ENCODE data around the gene PLOD3. TPM values are rescaled to one million over a fixed set of nuclear protein-coding genes. Genes with fewer than 3 reads are reported as not detected.

PLOD3 gene
- polyA plus RNA-seq, 1 donor (not counting 4 experiments of a cell fraction or from before 2014, with no cell fraction given): 31.6 TPM

DNA sequence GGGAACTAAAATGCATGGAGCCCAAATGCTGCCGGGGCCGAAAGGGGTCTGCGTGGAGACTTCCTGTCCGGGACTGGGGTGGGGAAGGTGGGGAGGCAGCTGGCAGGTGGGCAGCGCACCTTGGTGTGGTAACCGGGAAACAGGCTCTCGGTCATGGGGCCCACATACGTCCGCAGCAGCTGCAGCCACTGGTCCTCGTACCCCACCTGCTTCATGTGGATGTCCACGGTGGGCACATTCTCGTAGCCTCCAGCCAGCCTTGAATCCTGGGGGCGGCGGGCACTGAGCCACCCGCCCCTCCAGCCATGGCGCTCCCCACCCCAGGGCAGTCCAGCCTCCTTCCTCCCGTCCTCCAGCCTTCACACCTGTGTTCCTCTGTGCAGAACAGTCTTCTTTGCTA is 9.9 kb downstream of the PLOD3 start:
- Histone ChIP-seq H3K36me3 (ENCODE audit: control insufficient read depth in 2 of 2, extremely low read depth in 1 of 2, insufficient read depth in 2 of 2, low read length in 2 of 2) (peaks cover 11 to 27% of the 10 kb centered on the region in 2 experiments), H2AFZ (ENCODE audit: control insufficient read depth, low read length) (no peak overlapping the region), H3K27ac (ENCODE audit: control insufficient read depth, insufficient read depth, low read length) (no peak overlapping the region), H3K27me3 (ENCODE audit: control insufficient read depth, extremely low read depth, insufficient read depth, low read length) (peaks cover 11% of the 10 kb centered on the region), H3K4me3 (ENCODE audit: control insufficient read depth in 2 of 3, extremely low read depth in 1 of 3, insufficient read depth in 2 of 3, low read depth in 1 of 3, low read length in 3 of 3) (no peak overlapping the region), H3K79me2 (ENCODE audit: control insufficient read depth, insufficient read depth, low read length) (no peaks in the 10 kb centered on the region), H3K9ac (ENCODE audit: control insufficient read depth, extremely low read depth, insufficient read depth, low read length) (no peak overlapping the region), H4K20me1 (ENCODE audit: control insufficient read depth, extremely low read depth, insufficient read depth, low read length) (no peaks in the 10 kb centered on the region), H3K4me1 (ENCODE audit: control insufficient read depth, extremely low read depth, insufficient read depth, low read length) (no peaks in the 10 kb centered on the region), H3K4me2 (ENCODE audit: control insufficient read depth, extremely low read depth, insufficient read depth, low read depth, low read length) (no peak overlapping the region), H3K9me3 (ENCODE audit: control insufficient read depth, low read depth, low read length) (no peaks in the 10 kb centered on the region), H3K9me1 (ENCODE audit: control insufficient read depth, extremely low read depth, insufficient read depth, low read length) (no peaks in the 10 kb centered on the region)
- dilution Hi-C loops (cut with MboI; ENCODE audit: extremely low pct_ligation_motif_present, low sequenced_read_pairs): no loop called here
- no peak for TF ChIP-seq EZH2 (IDR thresholded peaks at IDR 0.05; ENCODE audit: low read length)
- TF ChIP-seq CTCF (optimal IDR thresholded peaks at IDR 0.05 in 1 of 3, IDR thresholded peaks at IDR 0.05 in 1 of 3, conservative IDR thresholded peaks at IDR 0.05 in 1 of 3; ENCODE audit: extremely low read depth in 1 of 3, insufficient read depth in 2 of 3, low read length in 3 of 3): no peak
- no peak for DNase-seq (ENCODE audit: low read depth, low spot score)
- no peak for FAIRE-seq

DNA sequence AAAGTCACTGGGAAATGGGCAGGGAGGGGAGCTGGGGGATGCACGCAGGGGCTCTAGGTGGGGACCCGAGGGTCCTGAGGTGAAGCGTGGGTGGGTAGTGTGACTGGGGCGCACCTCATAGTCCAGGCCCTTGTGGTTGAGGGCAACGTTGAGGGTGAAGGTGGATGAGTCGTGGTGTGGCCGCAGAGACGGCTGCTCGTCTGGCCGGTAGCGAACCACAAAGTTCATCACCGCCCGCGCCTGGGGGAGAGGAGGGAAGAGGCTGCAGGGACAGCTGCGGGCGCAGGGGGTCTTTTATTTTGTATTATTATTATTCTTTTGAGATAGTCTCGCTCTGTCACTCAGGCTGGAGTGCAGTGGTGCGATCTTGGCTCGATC is 10.7 kb downstream of the PLOD3 start:
- FAIRE-seq (no peak), DNase-seq (ENCODE audit: low read depth, low spot score) (no peak)
- no peak overlapping the region for H3K4me2 ChIP-seq (ENCODE audit: control insufficient read depth, extremely low read depth, insufficient read depth, low read depth, low read length)
- no peak overlapping the region for H3K9ac ChIP-seq (ENCODE audit: control insufficient read depth, extremely low read depth, insufficient read depth, low read length)
- H4K20me1 ChIP-seq (ENCODE audit: control insufficient read depth, extremely low read depth, insufficient read depth, low read length): no peaks in the 10 kb centered on the region
- H3K9me1 ChIP-seq (ENCODE audit: control insufficient read depth, extremely low read depth, insufficient read depth, low read length): no peaks in the 10 kb centered on the region
- H3K36me3 ChIP-seq (ENCODE audit: control insufficient read depth in 2 of 2, extremely low read depth in 1 of 2, insufficient read depth in 2 of 2, low read length in 2 of 2): peaks cover 7 to 22% of the 10 kb centered on the region in 2 experiments
- TF ChIP-seq CTCF (optimal IDR thresholded peaks at IDR 0.05 in 1 of 3, IDR thresholded peaks at IDR 0.05 in 1 of 3, conservative IDR thresholded peaks at IDR 0.05 in 1 of 3; ENCODE audit: extremely low read depth in 1 of 3, insufficient read depth in 2 of 3, low read length in 3 of 3) (no peak), EZH2 (IDR thresholded peaks at IDR 0.05; ENCODE audit: low read length) (no peak)
- no peak overlapping the region for H2AFZ ChIP-seq (ENCODE audit: control insufficient read depth, low read length)
- H3K9me3 ChIP-seq (ENCODE audit: control insufficient read depth, low read depth, low read length): no peaks in the 10 kb centered on the region
- no peaks in the 10 kb centered on the region for H3K4me1 ChIP-seq (ENCODE audit: control insufficient read depth, extremely low read depth, insufficient read depth, low read length)
- peaks cover 19% of the 10 kb centered on the region for H3K27me3 ChIP-seq (ENCODE audit: control insufficient read depth, extremely low read depth, insufficient read depth, low read length)
- H3K4me3 ChIP-seq (ENCODE audit: control insufficient read depth in 2 of 3, extremely low read depth in 1 of 3, insufficient read depth in 2 of 3, low read depth in 1 of 3, low read length in 3 of 3): no peak overlapping the region
- dilution Hi-C loops (cut with MboI; ENCODE audit: extremely low pct_ligation_motif_present, low sequenced_read_pairs): no loop called here
- H3K79me2 ChIP-seq (ENCODE audit: control insufficient read depth, insufficient read depth, low read length): no peaks in the 10 kb centered on the region
- no peak overlapping the region for H3K27ac ChIP-seq (ENCODE audit: control insufficient read depth, insufficient read depth, low read length)

All from keratinocyte (primary cell).